Peyer's patch (tissue), 4 donors: ENCODE data around the gene COBL. TPM values are rescaled to one million over a fixed set of nuclear protein-coding genes. Genes with fewer than 3 reads are reported as not detected.

Experiments
- DNase-seq, 3 donors: peaks; one replicate each; pipeline ENCODE4 v3.0.0-alpha.2; 2017 to 2019
- H3K27ac ChIP-seq, 4 donors: fragments of 200-600 bp; sonication (generic); one replicate each; pipeline ENCODE4 v1.5.1; 2016 to 2019
- H3K27me3 ChIP-seq, 2 donors: fragments of 200-600 bp; sonication (generic); one replicate each; pipeline ENCODE4 v1.5.1; 2019
- H3K36me3 ChIP-seq, 3 donors: fragments of 200-600 bp; sonication (generic); one replicate each; pipeline ENCODE4 v1.5.1; 2016 to 2019
- H3K4me1 ChIP-seq, 4 donors: fragments of 200-600 bp; sonication (generic); one replicate each; pipeline ENCODE4 v1.5.1; 2016 to 2019
- H3K4me3 ChIP-seq, 4 donors: fragments of 200-600 bp; sonication (generic); 1 replicate in 3 of 4; 2 replicates in 1 of 4; pipeline ENCODE4 v1.5.1; 2016 to 2019; ENCODE audit warnings: mild to moderate bottlenecking in 1 of 4
- H3K9me3 ChIP-seq, 4 donors: fragments of 200-600 bp; sonication (generic); one replicate each; pipeline ENCODE4 v1.5.1; 2016 to 2019; ENCODE audit warnings: mild to moderate bottlenecking in 1 of 4
- CTCF ChIP-seq, 6 experiments: fragments of 450-650 bp in 4 of 6; fragments of 200-600 bp in 2 of 6; sonication (generic) in 1 of 6; IDR thresholded peaks; one replicate each; pipeline ENCODE4 v1.5.1; 2017 to 2019; ENCODE audit warnings: antibody characterized with exemption in 6 of 6, mild to moderate bottlenecking in 3 of 6, moderate library complexity in 1 of 6
- POLR2A ChIP-seq, 2 donors: fragments of 450-650 bp; IDR thresholded peaks; one replicate each; pipeline ENCODE4 v1.5.1; 2017; ENCODE audit warnings: antibody characterized with exemption in 2 of 2, mild to moderate bottlenecking in 2 of 2, moderate library complexity in 2 of 2
- total RNA-seq, 4 donors: library from RNA; depleted of rRNA; stranded (reverse); fragments of >200 nt; gene quantifications; one replicate each; pipeline ENCODE4 v1.1.0, GENCODE V29; 2016

Gene COBL
- total RNA-seq, 4 donors from 2014 or later = 25.6 to 129 (median 116) TPM

- DNase-seq = peak in 2 of 3 donors; percentile 7 to 15
- no peaks in the 10 kb centered on the region for H3K27me3 ChIP-seq
- H3K4me1 ChIP-seq = no peaks in the 10 kb centered on the region
- no peak overlapping the region for H3K27ac ChIP-seq
- no peaks in the 10 kb centered on the region for H3K9me3 ChIP-seq
- TF ChIP-seq CTCF (IDR thresholded peaks at IDR 0.05) = no peak
- no peak for TF ChIP-seq POLR2A (IDR thresholded peaks at IDR 0.05)
- H3K4me3 ChIP-seq = no peak overlapping the region
- no peaks in the 10 kb centered on the region for H3K36me3 ChIP-seq
These were observed 72.6 kb downstream of the COBL start for GRCh38 chr7:51244053-51244452.

GRCh38 chr7:51243631-51244030, 73.0 kb downstream of the COBL start:
- Histone ChIP-seq H3K9me3 (no peaks in the 10 kb centered on the region), H3K4me1 (no peaks in the 10 kb centered on the region), H3K36me3 (no peaks in the 10 kb centered on the region), H3K4me3 (no peak overlapping the region), H3K27me3 (no peaks in the 10 kb centered on the region), H3K27ac (no peak overlapping the region)
- DNase-seq = peak in 2 of 3 donors; percentile 7 to 21
- no peak for TF ChIP-seq POLR2A (IDR thresholded peaks at IDR 0.05)
- no peak for TF ChIP-seq CTCF (IDR thresholded peaks at IDR 0.05)

- Histone ChIP-seq H3K4me1 (no peaks in the 10 kb centered on the region), H3K36me3 (no peaks in the 10 kb centered on the region), H3K27me3 (no peaks in the 10 kb centered on the region)
These were observed 73.6 kb downstream of the COBL start for GRCh38 chr7:51242881-51243518.

GRCh38 chr7:51242007-51242691, 74.5 kb downstream of the COBL start:
- TF ChIP-seq POLR2A (IDR thresholded peaks at IDR 0.05) (no peak), CTCF (IDR thresholded peaks at IDR 0.05) (no peak)
- no peaks in the 10 kb centered on the region for H3K9me3 ChIP-seq
- no peak overlapping the region for H3K4me3 ChIP-seq
- H3K27me3 ChIP-seq = no peaks in the 10 kb centered on the region
- H3K36me3 ChIP-seq = no peaks in the 10 kb centered on the region
- H3K4me1 ChIP-seq = no peaks in the 10 kb centered on the region
- H3K27ac ChIP-seq = no peak overlapping the region
- peak in 1 of 3 donors; percentile 24 for DNase-seq

More at GRCh38 chr7:51242881-51243518, 73.6 kb downstream of the COBL start:
- Histone ChIP-seq H3K9me3 (no peaks in the 10 kb centered on the region), H3K27ac (no peak overlapping the region), H3K4me3 (no peak overlapping the region)
- TF ChIP-seq CTCF (IDR thresholded peaks at IDR 0.05) (no peak), POLR2A (IDR thresholded peaks at IDR 0.05) (no peak)
- DNase-seq = peak in 2 of 3 donors; percentile 18 to 26

GRCh38 chr7:51240868-51241267, 75.7 kb downstream of the COBL start:
- TF ChIP-seq CTCF (IDR thresholded peaks at IDR 0.05) (no peak), POLR2A (IDR thresholded peaks at IDR 0.05) (no peak)
- Histone ChIP-seq H3K36me3 (no peaks in the 10 kb centered on the region), H3K27ac (no peak overlapping the region), H3K4me3 (no peak overlapping the region), H3K9me3 (no peaks in the 10 kb centered on the region), H3K4me1 (no peaks in the 10 kb centered on the region), H3K27me3 (no peaks in the 10 kb centered on the region)
- peak in 1 of 3 donors; percentile 11 for DNase-seq
